CD4-positive, CD25-positive, alpha-beta regulatory T cell (primary cell): ENCODE results near the gene PITPNM2. TPM values are rescaled to one million over a fixed set of nuclear protein-coding genes. Genes with fewer than 3 reads are reported as not detected.

Source experiments
- polyA plus RNA-seq, 4 donors: library from polyadenylated mRNA; unstranded; fragments of 300-500 nt; fragmentation: Illumina TruSeq; gene quantifications; one replicate each; pipeline ENCODE4 v1.2.3, GENCODE V29; 2021
- total RNA-seq: library from RNA; stranded (reverse); gene quantifications from one replicate; pipeline ENCODE4 v1.2.3, GENCODE V29; 2022

PITPNM2 gene
- total and polyA plus RNA-seq, 5 donors from 2014 or later: 2.2 to 57.2 (median 4.0) TPM

Other genes starting within 250 kb of the PITPNM2 start
- 5.3 TPM for gene ABCB9, start 184.6 kb downstream of the PITPNM2 start, total RNA-seq
- gene ABCB9, start 184.6 kb downstream of the PITPNM2 start, polyA plus RNA-seq: under 1 TPM; 0.47 to 0.98 (median 0.83) TPM
- gene OGFOD2, start 175.8 kb downstream of the PITPNM2 start, total RNA-seq: 20.6 TPM
- 10 to 100 TPM; 12.5 to 17.4 (median 14.2) TPM for gene OGFOD2, start 175.8 kb downstream of the PITPNM2 start, polyA plus RNA-seq
- gene ARL6IP4, start 170.4 kb downstream of the PITPNM2 start, total RNA-seq: 131 TPM
- gene ARL6IP4, start 170.4 kb downstream of the PITPNM2 start, polyA plus RNA-seq: 100 to 1,000 TPM; 208 to 237 (median 223) TPM
- gene MPHOSPH9, start 82.1 kb upstream of the PITPNM2 start, total RNA-seq: 83.5 TPM
- 10 to 100 TPM; 30.9 to 50.6 (median 41.0) TPM for gene MPHOSPH9, start 82.1 kb upstream of the PITPNM2 start, polyA plus RNA-seq
- gene MTRFR, start 82.3 kb upstream of the PITPNM2 start, total RNA-seq: 31.0 TPM
- gene MTRFR, start 82.3 kb upstream of the PITPNM2 start, polyA plus RNA-seq: 10 to 100 TPM; 32.8 to 46.4 (median 44.2) TPM
- 9.2 TPM for gene CDK2AP1, start 120.8 kb upstream of the PITPNM2 start, total RNA-seq
- gene CDK2AP1, start 120.8 kb upstream of the PITPNM2 start, polyA plus RNA-seq: 1 to 10 TPM; 1.0 to 6.5 (median 3.2) TPM
- 36.4 TPM for gene SBNO1, start 213.8 kb upstream of the PITPNM2 start, total RNA-seq
- 10 to 100 TPM; 27.8 to 34.5 (median 29.6) TPM for gene SBNO1, start 213.8 kb upstream of the PITPNM2 start, polyA plus RNA-seq
- 34.9 TPM for gene KMT5A, start 233.0 kb upstream of the PITPNM2 start, total RNA-seq
- gene KMT5A, start 233.0 kb upstream of the PITPNM2 start, polyA plus RNA-seq: 1 to 10 TPM; 1.2 to 4.6 (median 1.7) TPM